DND-41 (cell line): Measurements from ENCODE around the gene DUSP6.

Experiments
- ATAC-seq: fragments of 200-7000 bp; cut with Tn5 transposase; 3 replicates; pipeline ENCODE4 v1.9.1; 2021; ENCODE audit warnings: low read depth; ENCODE audit not compliant: insufficient read depth
- DNase-seq: peaks from one replicate; pipeline ENCODE4 v3.0.0-alpha.2; 2020
- H2AFZ ChIP-seq: 2 replicates; pipeline ENCODE4 v1.6.0; 2012; ENCODE audit warnings: low read depth, low read length
- H3K27ac ChIP-seq: 2 replicates; pipeline ENCODE4 v1.5.1; 2012; ENCODE audit warnings: low read length, inconsistent platforms
- H3K27me3 ChIP-seq: fragments of 200-600 bp; sonication (generic); 2 replicates; pipeline ENCODE4 v1.6.0; 2012; ENCODE audit warnings: low read length, mild to moderate bottlenecking, inconsistent platforms; ENCODE audit not compliant: insufficient read depth, poor library complexity
- H3K36me3 ChIP-seq: 2 replicates; pipeline ENCODE4 v1.5.1; 2012; ENCODE audit warnings: low read length, inconsistent platforms; ENCODE audit not compliant: insufficient read depth
- H3K4me1 ChIP-seq: 2 replicates; pipeline ENCODE4 v1.5.1; 2012; ENCODE audit warnings: mild to moderate bottlenecking, low read length; ENCODE audit not compliant: insufficient read depth
- H3K4me2 ChIP-seq: 2 replicates; pipeline ENCODE4 v1.6.0; 2012; ENCODE audit warnings: mild to moderate bottlenecking, moderate library complexity, low read length, inconsistent platforms; ENCODE audit not compliant: insufficient read depth
- H3K4me3 ChIP-seq, 2 experiments: fragments of 200-600 bp in 1 of 2; shearing (Covaris generic) in 1 of 2; 2 replicates each; pipeline ENCODE4 v1.5.1; 2012 to 2016; ENCODE audit warnings: inconsistent platforms in 2 of 2, low read length in 2 of 2, mild to moderate bottlenecking in 2 of 2, low read depth in 1 of 2, moderate library complexity in 1 of 2
- H3K79me2 ChIP-seq: 2 replicates; pipeline ENCODE4 v1.6.0; 2012; ENCODE audit warnings: low read length, inconsistent platforms; ENCODE audit not compliant: insufficient read depth
- H3K9ac ChIP-seq: 2 replicates; pipeline ENCODE4 v1.6.0; 2012; ENCODE audit warnings: low read depth, mild to moderate bottlenecking, inconsistent platforms, low read length, moderate library complexity
- H3K9me3 ChIP-seq: 2 replicates; pipeline ENCODE4 v1.5.1; 2012; ENCODE audit warnings: low read length, moderate library complexity, mild to moderate bottlenecking, inconsistent platforms; ENCODE audit not compliant: insufficient read depth, severe bottlenecking
- H4K20me1 ChIP-seq: 2 replicates; pipeline ENCODE4 v1.6.0; 2012; ENCODE audit warnings: low read length; ENCODE audit not compliant: insufficient read depth
- CTCF ChIP-seq: IDR thresholded peaks from 2 replicates; pipeline ENCODE4 v1.5.1; 2012; ENCODE audit warnings: borderline replicate concordance, low read length, moderate library complexity, mild to moderate bottlenecking; ENCODE audit not compliant: poor library complexity, severe bottlenecking; ENCODE audit errors: extremely low read depth
- EZH2 ChIP-seq: IDR thresholded peaks from 3 replicates; pipeline ENCODE4 v1.6.1; 2012; ENCODE audit warnings: borderline replicate concordance, low read depth, mild to moderate bottlenecking, moderate library complexity, low read length, inconsistent platforms; ENCODE audit not compliant: severe bottlenecking

The DUSP6 gene

DNA sequence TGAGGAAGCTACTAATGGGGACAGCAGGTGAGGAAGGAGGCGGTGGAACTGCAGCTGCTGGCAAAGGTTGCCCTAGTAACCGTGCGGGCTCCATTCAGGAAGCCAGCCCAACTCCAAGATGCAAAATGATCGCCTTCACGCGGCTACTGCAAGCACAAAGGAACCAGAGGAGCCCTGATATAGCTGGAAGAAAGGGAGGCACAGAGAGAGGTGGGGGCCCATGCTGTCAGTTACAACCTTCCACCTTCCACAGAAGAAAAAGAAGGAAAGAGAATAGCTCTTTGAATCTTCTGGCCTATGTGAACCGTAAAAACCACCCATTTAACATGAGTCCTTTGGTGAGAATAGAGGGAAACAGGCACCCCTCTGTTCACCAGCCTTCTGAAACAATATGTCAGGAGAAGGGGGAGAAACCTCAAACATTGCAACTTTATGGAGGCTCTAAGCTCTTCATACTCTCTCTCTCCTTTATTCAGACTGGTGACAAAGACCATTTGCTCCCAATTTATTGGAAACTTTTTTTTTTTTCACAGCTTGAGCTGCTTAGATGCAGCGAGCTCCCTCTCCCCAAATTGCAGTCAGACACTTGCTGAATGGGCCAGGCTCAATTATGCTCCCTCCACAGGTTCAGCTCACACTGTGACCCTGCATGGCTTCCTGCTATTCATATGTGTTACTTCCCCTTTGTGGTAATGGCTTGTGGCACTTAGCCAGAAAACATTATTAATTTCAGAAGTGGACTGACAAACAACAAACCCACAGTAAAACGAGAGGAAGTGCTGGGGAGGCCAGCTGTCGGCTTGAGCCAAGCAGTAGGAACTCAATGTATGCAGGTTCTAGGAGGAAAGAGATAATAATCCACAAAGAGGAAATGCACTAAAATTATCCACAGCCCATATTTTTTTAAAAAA is 6.2 kb downstream of the DUSP6 start:
- H3K27me3 ChIP-seq: no peaks in the 10 kb centered on the region
- peak overlapping the region in 1 of 2 experiments; percentile 76; a peak in 3 of 4 replicates for H3K4me3 ChIP-seq
- ATAC-seq: peak; percentile 76
- H3K36me3 ChIP-seq: peaks cover 43% of the 10 kb centered on the region
- H3K27ac ChIP-seq: peak overlapping the region; percentile 96
- H3K79me2 ChIP-seq: peaks cover 82% of the 10 kb centered on the region
- H3K4me2 ChIP-seq: peak overlapping the region; percentile 78
- H3K9me3 ChIP-seq: no peaks in the 10 kb centered on the region
- peak; percentile 85 for DNase-seq
- TF ChIP-seq CTCF (peak; percentile 36), EZH2 (no peak)
- peaks cover 36% of the 10 kb centered on the region for H4K20me1 ChIP-seq
- peaks cover 58% of the 10 kb centered on the region for H3K4me1 ChIP-seq
- H2AFZ ChIP-seq: no peak overlapping the region
- H3K9ac ChIP-seq: peak overlapping the region; percentile 91

- peak overlapping the region; percentile 96 for H3K27ac ChIP-seq
- TF ChIP-seq CTCF (no peak), EZH2 (no peak)
- no peaks in the 10 kb centered on the region for H3K9me3 ChIP-seq
- H4K20me1 ChIP-seq: peaks cover 29% of the 10 kb centered on the region
- peak overlapping the region; percentile 91 for H3K9ac ChIP-seq
- peak overlapping the region in 1 of 2 experiments; percentile 76; a peak in 1 of 4 replicates for H3K4me3 ChIP-seq
- H3K79me2 ChIP-seq: peaks cover 75% of the 10 kb centered on the region
- DNase-seq: no peak
- H2AFZ ChIP-seq: no peak overlapping the region
- ATAC-seq: no peak
- H3K36me3 ChIP-seq: peaks cover 36% of the 10 kb centered on the region
- no peaks in the 10 kb centered on the region for H3K27me3 ChIP-seq
- peak overlapping the region; percentile 78 for H3K4me2 ChIP-seq
- peaks cover 65% of the 10 kb centered on the region for H3K4me1 ChIP-seq
Observed at GRCh38 chr12:89345376-89345775, 6.9 kb downstream of the DUSP6 start.

DNA sequence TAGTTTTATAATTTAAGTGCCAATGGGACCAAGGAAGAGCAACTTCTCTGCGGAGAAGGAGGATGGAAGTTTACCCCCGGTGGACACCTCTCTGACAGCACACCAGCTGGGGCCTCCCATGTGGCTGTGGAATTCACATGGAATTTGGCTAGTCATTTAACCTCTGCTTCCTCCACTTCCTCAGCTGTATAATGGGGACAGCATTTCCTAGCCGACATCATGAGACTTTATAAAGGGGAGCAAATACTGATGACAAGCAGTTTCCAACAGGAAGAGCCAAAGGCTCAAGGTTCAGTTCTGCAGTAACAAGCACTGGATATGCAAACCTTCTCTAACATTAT is 7.5 kb downstream of the DUSP6 start:
- Histone ChIP-seq H3K27ac (peak overlapping the region; percentile 96), H3K79me2 (peaks cover 70% of the 10 kb centered on the region), H3K4me2 (no peak overlapping the region), H3K9me3 (no peaks in the 10 kb centered on the region), H3K36me3 (peaks cover 31% of the 10 kb centered on the region), H3K27me3 (no peaks in the 10 kb centered on the region), H2AFZ (no peak overlapping the region), H3K4me3 (no peak overlapping the region), H3K4me1 (peaks cover 65% of the 10 kb centered on the region), H3K9ac (no peak overlapping the region), H4K20me1 (peaks cover 24% of the 10 kb centered on the region)
- no peak for ATAC-seq
- DNase-seq: no peak
- no peak for TF ChIP-seq EZH2
- no peak for TF ChIP-seq CTCF
